IMR-90 (cell line): ENCODE data around the gene CATSPER4. TPM values are rescaled to one million over a fixed set of nuclear protein-coding genes. Genes with fewer than 3 reads are reported as not detected.

Experiments used
- ATAC-seq: fragments of 200-7000 bp; cut with Tn5 transposase; 2 replicates; pipeline ENCODE4 v1.9.1; 2020; ENCODE audit warnings: low read depth, mild to moderate bottlenecking, moderate library complexity
- BruUV-seq: library from RNA; stranded (reverse); fragments of 400-500 nt; replicated peaks from 2 replicates; lab custom pipeline; 2021; lab: Mats Ljungman, UMichigan
- CTCF ChIA-PET: fragments of 300-600 bp; formaldehyde crosslinking; extraction: SDS; loops from one replicate; lab custom pipeline; 2021; ENCODE audit warnings: antibody characterized with exemption; lab: Yijun Ruan, JAX
- POLR2A ChIA-PET: fragments of 300-600 bp; sonication (Branson Sonifier 250); formaldehyde crosslinking; loops from one replicate; lab custom pipeline; 2022; ENCODE audit warnings: antibody characterized with exemption; ENCODE audit not compliant: unreplicated experiment; lab: Charles Lee
- DNase-seq: peaks from one replicate; pipeline ENCODE4 v3.0.0; 2013
- H2AFZ ChIP-seq: replicated peaks from 2 replicates; pipeline ENCODE3; 2013; ENCODE audit warnings: low read length, mild to moderate bottlenecking; ENCODE audit not compliant: poor library complexity
- H2AK5ac ChIP-seq: 2 replicates; pipeline ENCODE4 v1.6.1; 2013; ENCODE audit warnings: low read depth, low read length, inconsistent platforms
- H2AK9ac ChIP-seq: replicated peaks from 2 replicates; pipeline ENCODE3; 2013; ENCODE audit warnings: mild to moderate bottlenecking, low read depth, low read length, moderate library complexity; ENCODE audit not compliant: poor library complexity
- H2BK120ac ChIP-seq: 2 replicates; pipeline ENCODE4 v1.6.1; 2013; ENCODE audit warnings: low read depth, low read length, inconsistent platforms
- H2BK15ac ChIP-seq: 3 replicates; pipeline ENCODE4 v1.6.1; 2013; ENCODE audit warnings: low read depth, low read length, inconsistent platforms
- H2BK20ac ChIP-seq: 2 replicates; pipeline ENCODE4 v1.6.1; 2013; ENCODE audit warnings: low read depth, mild to moderate bottlenecking, inconsistent platforms, low read length, moderate library complexity
- H2BK5ac ChIP-seq: 2 replicates; pipeline ENCODE4 v1.6.1; 2013; ENCODE audit warnings: mild to moderate bottlenecking, low read depth, low read length, inconsistent platforms; ENCODE audit not compliant: poor library complexity, severe bottlenecking
- H3K14ac ChIP-seq: replicated peaks from 2 replicates; pipeline ENCODE4 v1.6.1; 2013; ENCODE audit warnings: low read depth, low read length, inconsistent platforms
- H3K18ac ChIP-seq: 2 replicates; pipeline ENCODE4 v1.6.1; 2013; ENCODE audit warnings: low read depth, low read length, control low read depth
- H3K23ac ChIP-seq: 2 replicates; pipeline ENCODE4 v1.6.1; 2013; ENCODE audit warnings: low read depth, low read length, inconsistent platforms
- H3K27ac ChIP-seq: 2 replicates; pipeline ENCODE4 v1.5.1; 2013; ENCODE audit warnings: mild to moderate bottlenecking, control low read depth, low read length; ENCODE audit not compliant: insufficient read depth
- H3K27me3 ChIP-seq: 2 replicates; pipeline ENCODE4 v1.6.1; 2013; ENCODE audit warnings: low read length; ENCODE audit not compliant: control insufficient read depth, insufficient read depth
- H3K36me3 ChIP-seq: 2 replicates; pipeline ENCODE4 v1.6.1; 2013; ENCODE audit warnings: low read length, mixed read lengths; ENCODE audit not compliant: control insufficient read depth, insufficient read depth
- H3K4ac ChIP-seq: 2 replicates; pipeline ENCODE4 v1.6.1; 2013; ENCODE audit warnings: low read depth, low read length, inconsistent platforms
- H3K4me1 ChIP-seq: 2 replicates; pipeline ENCODE4 v1.6.1; 2013; ENCODE audit warnings: low read length, mixed read lengths; ENCODE audit not compliant: control insufficient read depth, insufficient read depth
- H3K4me2 ChIP-seq: 2 replicates; pipeline ENCODE4 v1.6.1; 2013; ENCODE audit warnings: low read depth, mild to moderate bottlenecking, control low read depth, low read length, moderate library complexity
- H3K4me3 ChIP-seq: 2 replicates; pipeline ENCODE4 v1.5.1; 2013; ENCODE audit warnings: low read depth, mild to moderate bottlenecking, control low read depth, low read length, moderate library complexity; ENCODE audit not compliant: insufficient read depth
- H3K56ac ChIP-seq: 2 replicates; pipeline ENCODE4 v1.6.1; 2013; ENCODE audit warnings: low read length, inconsistent platforms; ENCODE audit not compliant: insufficient read depth; ENCODE audit errors: extremely low read depth
- H3K79me1 ChIP-seq, 2 experiments: 2 replicates each; pipeline ENCODE4 v1.6.1; 2013; ENCODE audit warnings: low read length in 2 of 2, inconsistent platforms in 1 of 2, low read depth in 1 of 2
- H3K9ac ChIP-seq: 2 replicates; pipeline ENCODE4 v1.6.1; 2013; ENCODE audit warnings: low read depth, low read length, control low read depth
- H3K9me1 ChIP-seq: 2 replicates; pipeline ENCODE4 v1.6.1; 2013; ENCODE audit warnings: low read length, inconsistent platforms; ENCODE audit not compliant: insufficient read depth
- H3K9me3 ChIP-seq: 2 replicates; pipeline ENCODE4 v1.6.1; 2013; ENCODE audit warnings: low read length; ENCODE audit not compliant: control insufficient read depth, insufficient read depth
- H4K20me1 ChIP-seq: 2 replicates; pipeline ENCODE4 v1.6.1; 2013; ENCODE audit warnings: low read length, inconsistent platforms; ENCODE audit not compliant: insufficient read depth
- H4K5ac ChIP-seq: 2 replicates; pipeline ENCODE4 v1.6.1; 2013; ENCODE audit warnings: mild to moderate bottlenecking, low read depth, low read length, control low read depth
- H4K8ac ChIP-seq, 2 experiments: 2 replicates each; pipeline ENCODE4 v1.6.1; 2013; ENCODE audit warnings: low read depth in 2 of 2, low read length in 2 of 2, control low read depth in 1 of 2, inconsistent platforms in 1 of 2
- H4K91ac ChIP-seq: 2 replicates; pipeline ENCODE4 v1.6.1; 2013; ENCODE audit warnings: low read depth, low read length, inconsistent platforms; ENCODE audit not compliant: insufficient read depth
- BHLHE40 ChIP-seq: fragments of 150-350 bp; IDR thresholded peaks from 2 replicates; pipeline ENCODE4 v1.6.1; 2016; ENCODE audit warnings: mild to moderate bottlenecking, low read depth, low read length
- CEBPB ChIP-seq: IDR thresholded peaks from 2 replicates; pipeline ENCODE4 v1.6.1; 2012; ENCODE audit warnings: low read depth, low read length, improper control_type of control experiment
- CHD1 ChIP-seq: IDR thresholded peaks from 2 replicates; pipeline ENCODE4 v1.6.1; 2012; ENCODE audit warnings: low read depth, low read length, improper control_type of control experiment
- FOS ChIP-seq: fragments of 150-350 bp; IDR thresholded peaks from 2 replicates; pipeline ENCODE4 v1.6.1; 2016; ENCODE audit warnings: low read depth, low read length
- MAFK ChIP-seq: IDR thresholded peaks from 2 replicates; pipeline ENCODE4 v1.6.1; 2012; ENCODE audit warnings: low read depth, low read length, improper control_type of control experiment
- MAZ ChIP-seq: IDR thresholded peaks from 2 replicates; pipeline ENCODE4 v1.6.1; 2012; ENCODE audit warnings: low read depth, mild to moderate bottlenecking, low read length, improper control_type of control experiment, moderate library complexity, borderline replicate concordance
- MXI1 ChIP-seq: IDR thresholded peaks from 2 replicates; pipeline ENCODE4 v1.6.1; 2012; ENCODE audit warnings: low read depth, mild to moderate bottlenecking, low read length, moderate library complexity, borderline replicate concordance
- POLR2A ChIP-seq: IDR thresholded peaks from 2 replicates; pipeline ENCODE4 v1.6.1; 2012; ENCODE audit warnings: mild to moderate bottlenecking, low read depth, low read length
- RCOR1 ChIP-seq: IDR thresholded peaks from 2 replicates; pipeline ENCODE4 v1.6.1; 2012; ENCODE audit warnings: mild to moderate bottlenecking, low read length, improper control_type of control experiment; ENCODE audit not compliant: insufficient replicate concordance
- RFX5 ChIP-seq: IDR thresholded peaks from 2 replicates; pipeline ENCODE4 v1.8.0; 2012; ENCODE audit warnings: low read depth, mild to moderate bottlenecking, low read length, moderate library complexity
- SMC3 ChIP-seq: fragments of 150-350 bp; IDR thresholded peaks from 2 replicates; pipeline ENCODE4 v1.6.1; 2016; ENCODE audit warnings: low read depth, mild to moderate bottlenecking, antibody characterized with exemption, low read length, moderate library complexity
- WGBS, 2 experiments: methylation state at CpG; one replicate each; pipeline versions ENCODE4 v1.1.5 to v1.1.7; 2013; ENCODE audit warnings: missing lambda C conversion rate in 2 of 2; ENCODE audit not compliant: insufficient read length in 1 of 2; ENCODE audit errors: extremely low coverage in 2 of 2; 5-methylcytosine and 5-hydroxymethylcytosine counted together
- dilution Hi-C: fragments of 300-500 bp; cut with HindIII; formaldehyde crosslinking; loops from one replicate; pipeline ENCODE4 v1.14.3; 2018; ENCODE audit warnings: low sequenced_read_pairs; ENCODE audit not compliant: unreplicated experiment
- in situ Hi-C: fragments of 300-500 bp; cut with MboI; formaldehyde crosslinking; loops from 3 replicates; pipeline ENCODE4 v1.14.3; 2019; ENCODE audit warnings: low sequenced_read_pairs, inconsistent platforms, mixed read lengths
- intact Hi-C: fragments of 100-400 bp; cut with micrococcal nuclease; formaldehyde crosslinking; loops from 2 replicates; pipeline ENCODE4 v1.10.0; 2022
- polyA plus RNA-seq, 3 experiments: library from polyadenylated mRNA; depleted of rRNA; stranded (reverse); fragments of >200 nt; gene quantifications; 2 replicates each; pipeline ENCODE4 v1.2.3, GENCODE V29; 2012; ENCODE audit warnings: low replicate concordance in 1 of 3
- total RNA-seq: library from RNA; depleted of rRNA; stranded (reverse); fragments of >200 nt; gene quantifications from 2 replicates; pipeline ENCODE4 v1.2.3, GENCODE V29; 2012
- TF ChIP-seq, protein P1 (sequence below): fragments of 150-350 bp; IDR thresholded peaks from 2 replicates; pipeline ENCODE4 v1.6.1; 2016; ENCODE audit warnings: low read depth, mild to moderate bottlenecking, low read length, moderate library complexity, borderline replicate concordance

Gene CATSPER4
- total and polyA plus RNA-seq, 2 of the 4 experiments (the other 2 are of a cell fraction): not detected

DNA sequence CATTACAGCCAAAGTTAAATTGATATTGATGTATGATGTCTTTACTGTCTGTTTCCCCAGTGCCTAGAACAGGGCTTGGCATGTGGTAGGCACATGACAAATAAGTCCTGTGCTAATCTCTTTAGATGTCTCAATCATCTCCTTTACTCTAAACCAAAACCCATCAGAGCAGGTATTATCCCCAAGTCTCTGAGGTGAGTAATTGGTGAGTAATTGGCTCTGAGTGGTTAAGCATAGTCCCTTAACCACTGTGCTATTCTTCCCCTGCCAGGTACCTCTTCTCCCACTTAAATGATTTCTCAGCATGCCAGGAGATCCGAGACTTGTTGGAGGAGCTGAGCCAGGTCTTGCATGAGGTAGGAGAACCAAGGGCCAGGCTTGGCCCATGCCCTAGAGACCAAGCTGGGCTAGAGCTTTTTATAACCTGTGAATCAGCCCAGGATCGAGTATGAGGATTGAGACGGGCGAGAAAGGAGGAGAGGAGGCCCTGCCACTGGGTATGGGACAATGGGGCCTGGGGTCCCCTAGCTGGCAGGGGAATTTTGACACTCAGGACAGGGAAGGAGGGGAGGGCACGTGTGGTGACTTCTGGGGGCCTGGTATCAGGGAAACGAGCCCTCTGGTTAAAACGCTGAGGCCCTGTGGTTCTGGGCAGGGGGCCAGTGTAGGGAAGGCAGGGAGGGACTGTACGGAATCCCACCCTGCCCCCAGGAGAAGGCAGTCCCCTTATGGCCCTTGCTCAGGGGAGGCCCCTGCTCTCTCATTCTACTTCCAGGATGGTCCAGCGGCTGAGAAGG lies 8.6 kb upstream of the CATSPER4 start:
- TF ChIP-seq POLR2A (no peak), MAFK (no peak), CEBPB (no peak), FOS (no peak), BHLHE40 (no peak), SMC3 (no peak), MAZ (no peak), RCOR1 (no peak), RFX5 (no peak), MXI1 (no peak), CHD1 (no peak)
- TF ChIP-seq, protein P1, sequence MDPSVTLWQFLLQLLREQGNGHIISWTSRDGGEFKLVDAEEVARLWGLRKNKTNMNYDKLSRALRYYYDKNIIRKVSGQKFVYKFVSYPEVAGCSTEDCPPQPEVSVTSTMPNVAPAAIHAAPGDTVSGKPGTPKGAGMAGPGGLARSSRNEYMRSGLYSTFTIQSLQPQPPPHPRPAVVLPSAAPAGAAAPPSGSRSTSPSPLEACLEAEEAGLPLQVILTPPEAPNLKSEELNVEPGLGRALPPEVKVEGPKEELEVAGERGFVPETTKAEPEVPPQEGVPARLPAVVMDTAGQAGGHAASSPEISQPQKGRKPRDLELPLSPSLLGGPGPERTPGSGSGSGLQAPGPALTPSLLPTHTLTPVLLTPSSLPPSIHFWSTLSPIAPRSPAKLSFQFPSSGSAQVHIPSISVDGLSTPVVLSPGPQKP: no peak
- intact Hi-C loops: no loop called here
- Histone ChIP-seq H2BK120ac (no peak overlapping the region), H3K14ac (no peak overlapping the region), H3K9ac (no peak overlapping the region), H3K79me1 (no peaks in the 10 kb centered on the region), H3K56ac (no peak overlapping the region), H3K27ac (no peak overlapping the region), H4K20me1 (no peaks in the 10 kb centered on the region), H3K4me2 (no peak overlapping the region), H2BK5ac (no peak overlapping the region), H3K9me3 (no peaks in the 10 kb centered on the region), H2AK9ac (no peak overlapping the region), H2AK5ac (no peak overlapping the region), H4K8ac (no peak overlapping the region), H3K18ac (no peak overlapping the region), H3K36me3 (no peaks in the 10 kb centered on the region), H3K4me3 (no peak overlapping the region), H3K27me3 (peaks cover 3% of the 10 kb centered on the region), H3K4ac (no peak overlapping the region), H3K9me1 (no peaks in the 10 kb centered on the region), H2AFZ (no peak overlapping the region), H4K5ac (no peak overlapping the region), H2BK15ac (no peak overlapping the region), H2BK20ac (no peak overlapping the region), H3K23ac (no peak overlapping the region), H4K91ac (no peak overlapping the region), H3K4me1 (no peaks in the 10 kb centered on the region)
- no TSS peak for BruUV-seq
- CTCF ChIA-PET: interaction anchor here (1.4 kb wide), 1 partner anchor 12 kb away, joined by 4 read pairs; the partner anchor contains the start of gene ZNF593
- 20% methylated on average over 4 of the region's 9 CpGs; no CpG with 5 or more reads in 1 of the 2 experiments for WGBS, 2 experiments
- dilution Hi-C loops: no loop called here
- POLR2A ChIA-PET: no interaction called here
- no peak for ATAC-seq
- DNase-seq: peak; percentile 13
- in situ Hi-C loops: no loop called here
